AG04449 (cell line): ENCODE results near the gene SMURF2.
A peak's percentile ranks its signal among the peaks of the same experiment; 100 is the strongest.

ENCODE experiments used
- CTCF ChIA-PET: fragments of 350-600 bp; formaldehyde crosslinking; extraction: SDS; loops from one replicate; lab custom pipeline; 2021; ENCODE audit warnings: antibody characterized with exemption; lab: Yijun Ruan, JAX
- POLR2A ChIA-PET: fragments of 400-600, 350-600 bp; formaldehyde crosslinking; extraction: SDS; loops from one replicate; lab custom pipeline; 2020; ENCODE audit warnings: antibody characterized with exemption, inconsistent platforms; lab: Yijun Ruan, JAX
- DNase-seq: peaks from one replicate; pipeline ENCODE4 v3.0.0-alpha.2; 2010; ENCODE audit warnings: low read depth, low spot score
- H3K4me3 ChIP-seq: 2 replicates; pipeline ENCODE4 v1.5.1; 2011; ENCODE audit warnings: low read depth, mild to moderate bottlenecking, control low read depth, low read length
- TF ChIP-seq, protein P1 (sequence below): IDR thresholded peaks from one replicate; pipeline ENCODE4 v1.5.1; 2011; ENCODE audit warnings: mild to moderate bottlenecking, moderate library complexity, low read length, control low read depth, inconsistent platforms; ENCODE audit not compliant: insufficient read depth; ENCODE audit errors: missing control alignments

Gene SMURF2

DNA sequence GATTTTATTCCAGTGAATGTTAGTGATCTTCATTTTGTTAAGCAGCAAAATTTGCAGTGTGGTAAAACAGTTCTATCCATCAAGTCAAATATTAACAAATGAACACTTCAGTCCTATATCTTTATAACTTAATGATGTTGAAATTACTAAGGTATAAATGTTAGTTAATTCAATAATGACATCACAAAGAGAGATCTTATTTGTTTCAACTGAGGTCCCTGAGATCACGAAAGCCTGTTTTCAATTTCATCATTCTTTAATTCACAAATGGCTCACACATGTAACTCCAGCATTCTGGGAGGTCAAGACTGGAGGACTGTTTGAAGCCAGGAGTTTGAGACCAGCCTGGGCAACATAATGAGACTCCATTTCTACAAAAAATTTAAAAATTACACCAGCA lies 13.9 kb downstream of the SMURF2 start:
- CTCF ChIA-PET, result interaction anchor here (1.4 to 2.3 kb wide), 5 partner anchors 10 to 106 kb away, joined by 4 to 18 read pairs (median 6); no protein-coding TSS in a partner anchor
- TF ChIP-seq, protein P1, sequence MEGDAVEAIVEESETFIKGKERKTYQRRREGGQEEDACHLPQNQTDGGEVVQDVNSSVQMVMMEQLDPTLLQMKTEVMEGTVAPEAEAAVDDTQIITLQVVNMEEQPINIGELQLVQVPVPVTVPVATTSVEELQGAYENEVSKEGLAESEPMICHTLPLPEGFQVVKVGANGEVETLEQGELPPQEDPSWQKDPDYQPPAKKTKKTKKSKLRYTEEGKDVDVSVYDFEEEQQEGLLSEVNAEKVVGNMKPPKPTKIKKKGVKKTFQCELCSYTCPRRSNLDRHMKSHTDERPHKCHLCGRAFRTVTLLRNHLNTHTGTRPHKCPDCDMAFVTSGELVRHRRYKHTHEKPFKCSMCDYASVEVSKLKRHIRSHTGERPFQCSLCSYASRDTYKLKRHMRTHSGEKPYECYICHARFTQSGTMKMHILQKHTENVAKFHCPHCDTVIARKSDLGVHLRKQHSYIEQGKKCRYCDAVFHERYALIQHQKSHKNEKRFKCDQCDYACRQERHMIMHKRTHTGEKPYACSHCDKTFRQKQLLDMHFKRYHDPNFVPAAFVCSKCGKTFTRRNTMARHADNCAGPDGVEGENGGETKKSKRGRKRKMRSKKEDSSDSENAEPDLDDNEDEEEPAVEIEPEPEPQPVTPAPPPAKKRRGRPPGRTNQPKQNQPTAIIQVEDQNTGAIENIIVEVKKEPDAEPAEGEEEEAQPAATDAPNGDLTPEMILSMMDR, result no peak
- POLR2A ChIA-PET, result no interaction called here

DNA sequence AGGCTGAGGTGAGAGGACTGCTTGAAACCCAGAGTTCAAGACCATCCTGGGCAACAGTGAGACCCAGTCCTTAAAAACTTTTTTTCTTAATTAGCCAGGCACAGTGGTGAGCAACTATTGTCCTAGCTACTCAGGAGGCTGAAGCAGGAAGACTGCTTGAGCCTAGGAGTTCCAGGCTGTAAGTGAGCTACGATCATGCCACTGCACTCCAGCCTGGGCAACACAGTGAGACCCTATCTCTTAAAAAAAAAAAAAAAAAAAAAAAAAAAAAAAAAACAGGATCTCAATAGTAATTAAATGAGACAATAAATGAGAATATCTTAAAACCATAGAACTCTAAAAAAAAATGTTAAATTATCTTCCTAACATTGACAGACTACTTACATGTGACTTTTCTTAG lies 14.3 kb downstream of the SMURF2 start:
- TF ChIP-seq, protein P1, result no peak
- CTCF ChIA-PET, result interaction anchor here (1.2 to 2.8 kb wide), 6 partner anchors 10 to 104 kb away, joined by 3 to 18 read pairs (median 7); no protein-coding TSS in a partner anchor
- POLR2A ChIA-PET, result interaction anchor here (0.6 kb wide), 1 partner anchor 148 kb away, joined by 3 read pairs; no protein-coding TSS in a partner anchor
- no peak overlapping the region for H3K4me3 ChIP-seq
- no peak for DNase-seq

More for the DNA sequence above, 13.9 kb downstream of the SMURF2 start:
- H3K4me3 ChIP-seq, result no peak overlapping the region
- no peak for DNase-seq

DNA sequence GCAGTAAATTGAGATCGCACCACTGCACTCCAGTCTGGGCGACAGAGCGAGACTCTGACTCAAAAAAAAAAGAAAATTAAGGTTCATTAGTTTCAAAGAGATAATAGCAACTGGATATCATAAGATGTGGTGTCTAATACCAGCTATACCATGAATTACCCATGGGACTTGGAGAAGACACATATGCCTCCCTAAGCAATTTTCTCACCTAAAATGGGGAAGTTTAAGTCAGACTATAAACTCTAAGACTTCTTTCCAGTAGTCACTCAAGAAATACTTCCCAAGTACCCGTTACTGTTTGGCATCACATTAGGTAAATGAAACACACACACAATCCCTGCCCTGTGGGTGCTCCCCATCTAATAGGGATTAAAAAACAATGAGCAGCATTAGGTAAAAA lies 22.6 kb downstream of the SMURF2 start:
- ChIA-PET CTCF (interaction anchor here (4.2 kb wide), 1 partner anchor 10 kb away, joined by 18 read pairs; no protein-coding TSS in a partner anchor), POLR2A (no interaction called here)
- no peak overlapping the region for H3K4me3 ChIP-seq
- no peak for DNase-seq
- TF ChIP-seq, protein P1, result no peak

DNA sequence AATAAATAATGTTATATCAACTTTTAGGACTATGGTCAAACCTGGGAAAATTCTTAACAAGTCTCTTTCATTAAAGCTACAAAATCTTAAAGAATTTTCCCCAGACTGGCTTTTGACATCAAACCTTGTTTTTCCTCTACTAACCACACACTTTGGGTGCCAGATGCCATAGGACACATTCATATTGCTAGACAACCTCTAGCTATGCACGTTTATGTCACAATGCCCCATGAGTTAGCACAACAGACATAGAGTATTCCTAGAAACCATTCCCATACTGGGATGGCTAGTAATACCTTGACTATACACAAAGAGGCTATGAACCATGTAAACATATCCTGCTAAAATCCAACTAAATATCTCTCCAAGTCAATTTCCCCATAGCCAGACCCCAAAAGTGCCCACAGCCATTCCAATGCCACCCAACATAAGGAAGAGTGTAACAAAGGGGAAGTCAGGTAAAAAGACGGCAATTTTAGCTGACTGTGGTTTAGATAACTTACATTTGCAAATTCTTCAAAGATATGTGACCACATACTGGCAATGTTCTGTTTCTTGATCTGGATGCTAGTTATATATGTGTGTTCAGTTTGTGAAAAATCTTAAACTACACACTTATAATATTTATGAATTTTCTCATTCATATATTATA lies 23.4 kb downstream of the SMURF2 start:
- no peak overlapping the region for H3K4me3 ChIP-seq
- peak; percentile 38 for DNase-seq
- CTCF ChIA-PET, result interaction anchor here (1.0 to 4.2 kb wide), 2 partner anchors 10 to 139 kb away, joined by 3 to 18 read pairs; no protein-coding TSS in a partner anchor
- POLR2A ChIA-PET, result no interaction called here
- TF ChIP-seq, protein P1, result no peak

DNA sequence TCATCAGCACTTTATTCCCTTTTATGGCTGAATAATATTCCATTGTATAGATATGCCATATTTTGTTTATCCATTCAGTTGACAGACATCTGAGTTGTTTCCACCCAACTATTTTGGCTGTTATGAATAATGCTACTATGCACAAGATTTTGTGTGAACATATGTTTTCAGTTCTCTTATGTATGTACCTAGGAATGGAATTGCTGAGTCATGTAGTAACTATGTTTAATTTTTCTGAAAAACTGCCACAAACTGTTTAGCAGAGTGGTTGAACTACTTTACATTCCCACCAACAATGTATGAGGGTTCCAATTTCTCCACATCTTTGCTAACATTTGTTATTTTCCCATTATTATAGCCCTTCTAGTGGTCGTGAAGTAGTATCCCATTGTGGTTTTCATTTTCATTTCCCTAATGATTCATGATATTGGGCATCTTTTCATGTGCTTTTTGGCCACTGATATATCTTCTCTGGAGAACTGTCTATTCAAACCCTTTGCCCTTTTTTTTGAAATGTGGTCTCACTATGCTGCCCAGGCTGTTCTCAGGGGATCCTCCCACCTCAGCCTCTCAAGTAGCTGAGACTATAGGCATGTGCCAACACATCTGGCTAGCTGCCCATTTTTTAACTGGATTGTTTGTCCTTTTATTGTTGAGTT lies 26.3 kb downstream of the SMURF2 start:
- TF ChIP-seq, protein P1, result no peak
- POLR2A ChIA-PET, result interaction anchor here (0.6 kb wide), 1 partner anchor 44 kb away, joined by 3 read pairs; no protein-coding TSS in a partner anchor
- CTCF ChIA-PET, result interaction anchor here (1.0 to 4.2 kb wide), 2 partner anchors 11 to 13 kb away, joined by 5 to 18 read pairs; no protein-coding TSS in a partner anchor
- H3K4me3 ChIP-seq, result no peak overlapping the region
- peak; percentile 63 for DNase-seq

DNA sequence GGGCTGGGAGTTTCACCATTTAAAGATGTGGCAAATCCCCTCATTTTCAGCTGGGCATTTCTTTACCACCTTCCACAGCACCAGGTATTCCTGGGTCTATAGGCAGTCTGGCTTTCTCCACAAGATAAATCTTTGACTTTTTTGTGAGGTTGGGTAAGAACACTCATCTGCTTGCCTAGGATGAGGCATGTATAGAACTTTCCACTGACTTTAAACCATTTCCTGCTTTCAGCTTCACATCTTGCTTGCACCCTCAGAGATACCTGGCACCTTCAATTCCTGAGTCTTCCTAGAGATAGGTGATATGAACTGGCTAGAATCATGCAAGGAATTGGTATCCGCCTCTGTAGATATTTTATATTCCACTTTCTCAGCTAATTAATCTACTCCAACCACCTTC lies 27.9 kb downstream of the SMURF2 start:
- CTCF ChIA-PET, result interaction anchor here (0.6 to 1.5 kb wide), 3 partner anchors 14 to 104 kb away, joined by 3 to 7 read pairs (median 4); no protein-coding TSS in a partner anchor
- POLR2A ChIA-PET, result no interaction called here
- TF ChIP-seq, protein P1, result no peak
- H3K4me3 ChIP-seq, result no peak overlapping the region
- no peak for DNase-seq
